Measurements from ENCODE around the gene KLHL13. TPM values are rescaled to one million over a fixed set of nuclear protein-coding genes. Genes with fewer than 3 reads are reported as not detected.

The KLHL13 gene
- total RNA-seq, 1 donor from 2014 or later, result 10.2 TPM

DNA sequence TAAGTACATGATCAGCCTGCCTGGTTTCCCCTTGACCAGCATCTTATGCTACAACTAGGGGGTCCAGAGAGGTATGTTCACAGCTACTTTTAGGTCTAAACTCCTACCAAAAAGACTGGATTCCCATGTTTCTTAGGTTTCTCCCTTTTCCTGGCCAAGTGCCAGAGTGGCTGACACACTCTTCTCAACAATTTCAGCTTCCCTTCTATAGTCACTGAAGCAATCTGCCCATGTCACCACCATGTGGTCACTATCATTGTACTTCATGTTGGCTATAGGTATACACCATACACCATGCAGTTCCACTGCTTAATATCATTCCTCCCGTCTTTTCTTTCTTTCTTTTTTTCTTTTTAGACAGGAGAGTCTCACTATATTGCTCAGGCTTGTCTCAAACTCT is 66.9 kb downstream of the KLHL13 start:
- no peak for DNase-seq (ENCODE audit: extremely low spot score, unreplicated experiment)
- H3K4me3 Mint-ChIP-seq, result no peak overlapping the region
- no peak overlapping the region for H3K27ac Mint-ChIP-seq
- H3K27me3 Mint-ChIP-seq, result no peaks in the 10 kb centered on the region
- no peaks in the 10 kb centered on the region for H3K36me3 Mint-ChIP-seq
- no peaks in the 10 kb centered on the region for H3K9me3 Mint-ChIP-seq
- TF ChIP-seq, protein P1, sequence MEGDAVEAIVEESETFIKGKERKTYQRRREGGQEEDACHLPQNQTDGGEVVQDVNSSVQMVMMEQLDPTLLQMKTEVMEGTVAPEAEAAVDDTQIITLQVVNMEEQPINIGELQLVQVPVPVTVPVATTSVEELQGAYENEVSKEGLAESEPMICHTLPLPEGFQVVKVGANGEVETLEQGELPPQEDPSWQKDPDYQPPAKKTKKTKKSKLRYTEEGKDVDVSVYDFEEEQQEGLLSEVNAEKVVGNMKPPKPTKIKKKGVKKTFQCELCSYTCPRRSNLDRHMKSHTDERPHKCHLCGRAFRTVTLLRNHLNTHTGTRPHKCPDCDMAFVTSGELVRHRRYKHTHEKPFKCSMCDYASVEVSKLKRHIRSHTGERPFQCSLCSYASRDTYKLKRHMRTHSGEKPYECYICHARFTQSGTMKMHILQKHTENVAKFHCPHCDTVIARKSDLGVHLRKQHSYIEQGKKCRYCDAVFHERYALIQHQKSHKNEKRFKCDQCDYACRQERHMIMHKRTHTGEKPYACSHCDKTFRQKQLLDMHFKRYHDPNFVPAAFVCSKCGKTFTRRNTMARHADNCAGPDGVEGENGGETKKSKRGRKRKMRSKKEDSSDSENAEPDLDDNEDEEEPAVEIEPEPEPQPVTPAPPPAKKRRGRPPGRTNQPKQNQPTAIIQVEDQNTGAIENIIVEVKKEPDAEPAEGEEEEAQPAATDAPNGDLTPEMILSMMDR (conservative IDR thresholded peaks at IDR 0.05), result no peak
- no peaks in the 10 kb centered on the region for H3K4me1 Mint-ChIP-seq (ENCODE audit: unreplicated experiment)

DNA sequence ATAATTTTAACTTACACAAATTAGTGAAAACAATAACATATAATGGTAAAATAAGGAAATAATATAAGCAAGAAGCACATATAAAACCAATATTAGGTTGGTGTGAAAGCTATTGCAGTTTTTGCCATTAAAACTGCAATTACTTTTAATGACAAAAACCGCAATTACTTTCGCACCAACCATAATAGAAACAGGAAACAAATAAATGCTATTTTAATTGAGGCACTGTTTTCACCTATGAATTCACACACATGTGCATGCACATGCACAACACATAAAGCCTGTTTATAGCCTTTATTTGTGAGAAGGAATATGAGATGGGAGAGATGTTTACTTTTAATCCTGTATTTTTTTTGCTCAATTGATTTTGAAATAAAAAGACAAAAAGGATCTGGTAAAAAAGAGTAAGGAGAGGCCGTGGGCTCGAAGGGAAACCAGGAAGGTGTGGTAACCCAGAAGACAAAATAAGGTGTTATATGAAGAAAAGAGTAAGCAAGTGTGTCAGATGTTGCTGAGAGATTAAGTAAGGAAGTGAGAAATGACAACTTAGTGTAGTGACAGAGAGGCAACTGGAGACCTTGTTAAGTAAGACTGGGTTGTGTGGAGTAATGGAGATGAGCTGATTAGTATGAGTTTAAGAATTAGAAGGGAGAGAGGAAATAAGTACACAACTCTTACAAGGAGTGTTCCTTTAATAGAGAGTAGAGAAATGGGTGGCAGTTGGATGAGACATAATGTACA is 69.0 kb downstream of the KLHL13 start:
- TF ChIP-seq, protein P1 (conservative IDR thresholded peaks at IDR 0.05), result no peak
- Mint-ChIP-seq H3K9me3 (peaks cover 6% of the 10 kb centered on the region), H3K4me1 (ENCODE audit: unreplicated experiment) (no peaks in the 10 kb centered on the region), H3K4me3 (no peak overlapping the region), H3K27me3 (no peaks in the 10 kb centered on the region), H3K36me3 (no peaks in the 10 kb centered on the region), H3K27ac (no peak overlapping the region)
- no peak for DNase-seq (ENCODE audit: extremely low spot score, unreplicated experiment)

DNA sequence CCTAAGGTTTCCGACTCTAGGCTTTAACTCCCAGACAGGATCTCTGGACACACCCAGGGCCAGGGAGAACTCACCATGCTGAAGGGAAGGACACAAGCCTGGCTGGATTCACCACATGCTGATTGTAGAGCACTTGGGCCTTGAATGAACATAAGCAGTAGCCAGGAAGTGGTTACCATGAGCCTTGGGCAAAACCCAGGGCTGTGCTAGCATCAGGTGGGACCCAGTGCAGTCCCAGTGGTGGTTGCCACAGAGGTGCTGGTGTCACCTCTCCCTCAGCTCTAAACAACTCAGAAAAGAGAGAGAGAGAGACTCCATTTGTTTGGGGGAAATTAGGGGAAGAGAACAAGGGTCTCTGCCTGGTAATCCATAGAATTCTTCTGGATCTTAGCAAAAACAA is 77.0 kb downstream of the KLHL13 start:
- H3K4me3 Mint-ChIP-seq, result no peak overlapping the region
- H3K4me1 Mint-ChIP-seq (ENCODE audit: unreplicated experiment), result no peaks in the 10 kb centered on the region
- TF ChIP-seq, protein P1 (conservative IDR thresholded peaks at IDR 0.05), result no peak
- DNase-seq (ENCODE audit: extremely low spot score, unreplicated experiment), result no peak
- peaks cover 23% of the 10 kb centered on the region for H3K9me3 Mint-ChIP-seq
- H3K27ac Mint-ChIP-seq, result no peak overlapping the region
- no peaks in the 10 kb centered on the region for H3K36me3 Mint-ChIP-seq
- no peaks in the 10 kb centered on the region for H3K27me3 Mint-ChIP-seq

DNA sequence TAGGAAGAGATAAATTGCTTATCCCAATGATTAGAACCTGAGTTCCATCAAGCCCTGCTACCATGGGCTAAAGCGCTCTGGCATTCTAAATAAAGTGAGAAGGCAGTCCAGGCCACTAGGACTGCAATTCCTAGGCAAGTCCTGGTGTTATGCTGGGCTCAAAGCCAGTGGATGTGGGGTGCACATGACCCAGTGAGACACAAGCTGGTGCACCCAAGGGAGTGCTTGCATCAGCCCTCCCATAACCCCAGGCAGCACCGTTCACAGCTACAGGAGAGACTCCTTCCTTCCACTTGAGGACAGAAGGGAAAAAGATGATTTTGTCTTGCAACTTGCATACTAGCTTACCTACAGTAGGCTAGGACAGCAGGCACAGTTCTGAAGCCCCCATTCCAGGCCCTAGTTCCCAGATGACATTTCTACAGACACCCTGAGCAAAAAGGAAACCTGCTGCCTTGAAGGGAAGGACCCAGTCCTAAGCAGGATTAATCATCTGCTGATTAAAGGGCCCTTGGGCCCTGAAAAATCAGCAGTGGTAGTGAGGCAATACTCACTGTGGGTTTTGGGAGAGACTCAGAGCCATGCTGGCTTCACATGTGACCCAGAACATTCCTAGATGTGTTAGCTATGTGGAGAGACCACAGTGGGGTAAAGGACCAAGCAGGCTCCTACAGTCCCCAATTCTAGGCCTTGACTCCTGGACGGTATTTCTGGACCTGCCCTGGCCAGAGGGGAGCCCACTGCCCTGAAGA is 77.8 kb downstream of the KLHL13 start:
- Mint-ChIP-seq H3K27ac (no peak overlapping the region), H3K9me3 (peaks cover 19% of the 10 kb centered on the region), H3K4me1 (ENCODE audit: unreplicated experiment) (no peaks in the 10 kb centered on the region), H3K27me3 (no peaks in the 10 kb centered on the region), H3K36me3 (no peaks in the 10 kb centered on the region), H3K4me3 (no peak overlapping the region)
- TF ChIP-seq, protein P1 (conservative IDR thresholded peaks at IDR 0.05), result no peak
- no peak for DNase-seq (ENCODE audit: extremely low spot score, unreplicated experiment)

DNA sequence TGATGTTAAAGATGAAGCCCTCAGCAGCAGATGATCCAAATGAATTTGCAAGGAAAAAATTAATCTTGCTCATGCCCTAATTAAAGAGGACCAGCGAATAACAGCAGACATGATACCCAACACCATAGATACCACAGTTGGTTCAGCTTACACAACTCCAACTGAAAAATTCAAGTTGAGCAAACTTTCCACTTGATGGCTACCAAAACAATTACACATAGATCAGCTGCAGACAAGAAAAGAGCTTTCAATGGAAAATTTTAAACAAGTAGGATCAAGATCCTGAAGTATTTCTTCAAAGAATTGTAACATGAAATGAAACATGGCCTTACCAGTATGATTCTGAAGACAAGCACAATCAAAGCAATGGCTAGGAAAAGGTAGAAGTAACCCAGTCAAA is 90.0 kb downstream of the KLHL13 start:
- H3K9me3 Mint-ChIP-seq, result peaks cover 5% of the 10 kb centered on the region

More for the DNA sequence above, 90.0 kb downstream of the KLHL13 start:
- H3K4me1 Mint-ChIP-seq (ENCODE audit: unreplicated experiment), result no peaks in the 10 kb centered on the region
- H3K27me3 Mint-ChIP-seq, result no peaks in the 10 kb centered on the region
- no peak for DNase-seq (ENCODE audit: extremely low spot score, unreplicated experiment)
- TF ChIP-seq, protein P1 (conservative IDR thresholded peaks at IDR 0.05), result no peak
- H3K36me3 Mint-ChIP-seq, result peaks cover 7% of the 10 kb centered on the region
- H3K4me3 Mint-ChIP-seq, result no peak overlapping the region
- H3K27ac Mint-ChIP-seq, result no peak overlapping the region

Data from type B pancreatic cell (in vitro differentiated cells).